HepG2 (cell line): ENCODE measurements around the gene AFF2. TPM values are rescaled to one million over a fixed set of nuclear protein-coding genes. Genes with fewer than 3 reads are reported as not detected.

Experiments used
- ADNP ChIP-seq: sonication (generic); formaldehyde crosslinking; IDR thresholded peaks from 2 replicates; pipeline ENCODE4 v1.4.0; 2020; ENCODE audit warnings: missing genetic modification reagents
- AHR ChIP-seq: IDR thresholded peaks from 2 replicates; pipeline ENCODE4 v1.6.1; 2018; ENCODE audit warnings: missing genetic modification reagents, missing compliant biosample characterization
- ETV5 ChIP-seq: IDR thresholded peaks from 2 replicates; pipeline ENCODE4 v1.6.1; 2018; ENCODE audit warnings: missing biosample characterization, missing genetic modification reagents, inconsistent platforms, borderline replicate concordance
- GMEB1 ChIP-seq: sonication (generic); formaldehyde crosslinking; IDR thresholded peaks from 2 replicates; pipeline ENCODE4 v1.5.1; 2020; ENCODE audit warnings: missing genetic modification reagents, mild to moderate bottlenecking, borderline replicate concordance
- HHEX ChIP-seq: IDR thresholded peaks from 2 replicates; pipeline ENCODE4 v1.6.1; 2016; ENCODE audit warnings: control low read depth
- NFIC ChIP-seq: IDR thresholded peaks from 2 replicates; pipeline ENCODE4 v1.6.1; 2012; ENCODE audit warnings: mild to moderate bottlenecking, low read length, inconsistent platforms
- ONECUT2 ChIP-seq: sonication (generic); formaldehyde crosslinking; IDR thresholded peaks from 2 replicates; pipeline ENCODE4 v1.4.0; 2020; ENCODE audit warnings: missing genetic modification reagents
- PLRG1 ChIP-seq: fragments of 450-650 bp; conservative IDR thresholded peaks from 2 replicates; pipeline ENCODE4 v1.6.1; 2016
- TIGD3 ChIP-seq: sonication (generic); formaldehyde crosslinking; IDR thresholded peaks from 2 replicates; pipeline ENCODE4 v1.5.1; 2020; ENCODE audit warnings: mild to moderate bottlenecking, missing genetic modification reagents, borderline replicate concordance
- ZBTB49 ChIP-seq: sonication (generic); formaldehyde crosslinking; IDR thresholded peaks from 2 replicates; pipeline ENCODE4 v1.4.0; 2020; ENCODE audit warnings: missing genetic modification reagents, borderline replicate concordance
- ZHX1 ChIP-seq: sonication (generic); formaldehyde crosslinking; IDR thresholded peaks from 2 replicates; pipeline ENCODE4 v1.8.1; 2022; ENCODE audit warnings: low read depth, mild to moderate bottlenecking, missing genetic modification reagents
- ZNF253 ChIP-seq: sonication (generic); formaldehyde crosslinking; IDR thresholded peaks from 2 replicates; pipeline ENCODE4 v1.8.0; 2022; ENCODE audit warnings: mild to moderate bottlenecking, missing genetic modification reagents, borderline replicate concordance
- ZNF580 ChIP-seq: IDR thresholded peaks from 2 replicates; pipeline ENCODE4 v1.6.1; 2016; ENCODE audit warnings: low read depth, borderline replicate concordance
- polyA plus RNA-seq, 8 experiments: library from polyadenylated mRNA; depleted of rRNA in 3 of 8; stranded (reverse) in 7 of 8; unstranded in 1 of 8; fragments of >200 nt; fragmentation: Illumina TruSeq in 4 of 8; extraction: Trizol in 4 of 8; gene quantifications; 2 replicates each; pipeline versions ENCODE4 v1.2.1 to v1.2.3, GENCODE V29; 2011 to 2016; ENCODE audit warnings: low read depth in 4 of 8, missing spikeins in 1 of 8, mixed read lengths in 1 of 8; ENCODE audit not compliant: insufficient read depth in 1 of 8
- total RNA-seq, 5 experiments: library from RNA; depleted of rRNA; stranded (reverse); fragments of >200 nt; fragmentation: Illumina TruSeq; extraction: Trizol; gene quantifications; 2 replicates each; pipeline ENCODE4 v1.2.3, GENCODE V29; 2016; ENCODE audit warnings: low read depth in 1 of 5

Gene AFF2
- total and polyA plus RNA-seq, 2 of the 13 experiments (the other 11 are each of a cell fraction or from before 2014, with no cell fraction given): not detected

GRCh38 chrX:148872881-148873280, 372.5 kb downstream of the AFF2 start (continued):
- no peak for TF ChIP-seq NFIC
- no peak for TF ChIP-seq ZNF580 (CRISPR knock-in tag)
- TF ChIP-seq AHR (CRISPR knock-in tag): no peak
- no peak for TF ChIP-seq HHEX (CRISPR knock-in tag)
- TF ChIP-seq ONECUT2 (CRISPR knock-in tag): no peak
- TF ChIP-seq GMEB1: no peak
- no peak for TF ChIP-seq ZNF253 (CRISPR knock-in tag)
- no peak for TF ChIP-seq PLRG1
- TF ChIP-seq ETV5 (CRISPR knock-in tag): no peak
- TF ChIP-seq ZHX1 (CRISPR knock-in tag): no peak
- TF ChIP-seq ZBTB49: no peak
- TF ChIP-seq TIGD3 (CRISPR knock-in tag): no peak
- TF ChIP-seq ADNP: no peak
